Measurements from ENCODE around the gene SLC10A7.

GRCh38 chr4:146283758-146284651 lies 237.7 kb downstream of the SLC10A7 start:
- no peak for TF ChIP-seq EZH2 (IDR thresholded peaks at IDR 0.05; ENCODE audit: borderline replicate concordance, insufficient read depth, low read depth, low read length, poor library complexity, severe bottlenecking)
- TF ChIP-seq CTCF (IDR thresholded peaks at IDR 0.05), result no peak

All from B cell (primary cell).